NCI-H1694 treated with DMSO at 0.1 percent for 48 hours (cell line): ENCODE results near the gene TJP2.
"Not testable (repeated sequence)": the region's sequence is repeated elsewhere in the genome, so short reads cannot be mapped to it uniquely, and the experiment has no call there.

Experiments
- DNase-seq: peaks from one replicate; lab custom pipeline; 2025; lab: John Stamatoyannopoulos, UW

Gene TJP2

DNA sequence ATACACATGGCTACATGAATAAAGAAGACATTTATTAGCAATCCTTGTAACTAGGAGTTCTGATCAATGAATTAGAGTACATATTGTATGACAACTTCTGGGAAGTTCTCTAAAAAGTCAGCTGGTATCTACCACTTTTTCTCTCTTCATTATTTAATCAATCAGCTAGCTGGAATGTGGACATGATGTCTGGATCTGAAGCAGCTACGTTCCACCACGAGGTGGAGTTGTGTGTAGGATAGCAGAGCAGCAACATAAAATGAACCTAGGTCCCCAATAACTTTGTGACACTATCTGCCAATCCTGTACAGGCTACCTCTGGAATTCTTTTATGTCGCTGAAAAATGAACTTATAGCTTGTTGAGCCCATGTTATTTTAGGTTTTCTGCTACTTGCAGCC is 118.0 kb downstream of the TJP2 start:
- no peak for DNase-seq

DNA sequence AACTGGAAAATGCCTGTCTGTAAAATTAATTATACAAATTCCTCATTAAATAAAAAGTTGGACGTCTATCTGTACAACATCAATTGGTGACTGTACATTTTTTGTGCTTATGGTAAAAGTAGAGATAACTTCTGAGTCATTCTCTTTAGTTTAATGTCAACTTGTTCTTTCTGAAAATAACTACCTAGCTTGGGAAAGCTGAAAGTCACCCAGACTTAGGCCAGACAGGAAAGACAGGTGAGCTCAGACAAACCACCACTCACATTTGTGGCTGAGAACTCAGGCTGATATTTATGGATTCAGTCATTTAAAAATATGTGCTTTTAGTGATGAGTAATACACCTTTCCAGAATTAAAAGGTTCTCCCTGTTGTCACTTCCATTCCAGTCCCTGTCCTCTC is 119.1 kb downstream of the TJP2 start:
- DNase-seq = no peak

DNA sequence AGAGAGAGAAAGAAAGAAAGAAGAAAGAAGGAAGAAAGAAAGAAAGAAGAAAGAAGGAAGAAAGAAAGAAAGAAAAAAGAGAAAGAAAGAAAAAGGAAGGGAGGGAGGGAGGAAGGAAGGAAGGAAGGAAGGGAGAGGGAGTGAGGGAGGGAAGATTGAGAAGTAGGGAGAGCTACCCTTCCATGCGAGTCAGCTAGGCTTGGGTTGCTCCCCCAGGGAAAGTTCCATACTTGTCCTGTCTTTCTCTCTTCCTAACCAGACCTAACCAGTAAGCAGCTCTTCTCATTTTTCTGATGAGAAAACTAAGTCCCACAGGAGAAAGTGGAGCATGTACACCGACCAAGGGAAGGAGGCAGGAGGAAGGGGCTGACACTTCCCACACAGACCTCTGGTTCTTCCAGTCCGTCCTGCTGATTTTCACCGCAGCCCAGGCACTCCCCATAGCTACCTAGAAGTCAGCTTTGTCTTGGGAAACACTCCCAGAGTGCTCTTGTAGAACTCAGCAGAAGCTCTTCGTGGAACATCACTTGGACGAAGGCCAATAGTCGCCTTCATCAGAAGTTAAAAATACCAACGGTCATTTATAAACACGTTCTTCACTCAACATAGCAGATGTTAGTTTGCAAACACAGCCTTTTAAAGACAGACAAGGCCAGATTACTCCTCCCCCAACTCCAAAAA is 121.9 kb downstream of the TJP2 start:
- DNase-seq = no peak

DNA sequence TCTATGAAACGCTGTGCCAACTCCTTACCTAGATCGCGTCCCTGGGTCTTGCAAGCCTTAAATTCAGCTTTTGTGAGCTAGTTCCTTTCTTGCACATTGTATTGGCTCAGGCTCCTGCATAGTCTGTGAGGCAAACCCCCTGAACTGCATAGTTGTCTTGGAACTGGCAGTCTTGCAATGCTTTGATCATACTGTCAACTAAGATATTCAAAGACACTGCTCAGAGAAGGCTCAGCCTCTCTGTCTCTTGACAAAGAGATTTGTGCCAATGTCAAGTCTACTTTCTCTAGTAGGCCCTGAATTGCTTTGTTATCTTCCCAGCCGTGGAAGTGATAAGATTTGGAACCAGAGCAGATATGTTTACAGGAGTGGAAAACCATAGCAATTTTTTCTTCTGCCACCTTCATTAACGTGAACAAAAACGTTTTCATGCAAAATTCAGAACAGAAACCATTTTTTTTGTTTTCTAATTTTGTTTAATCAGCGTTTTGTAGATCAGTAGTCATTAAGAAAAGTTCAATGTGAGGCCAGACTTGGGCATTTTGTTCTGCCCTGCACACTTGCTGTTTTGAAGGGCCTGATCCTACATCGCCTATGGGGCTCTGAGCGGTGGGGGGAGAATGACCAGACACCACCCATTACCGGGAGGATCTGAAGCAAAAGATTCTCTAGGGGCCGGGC is 123.4 kb downstream of the TJP2 start:
- no peak for DNase-seq

DNA sequence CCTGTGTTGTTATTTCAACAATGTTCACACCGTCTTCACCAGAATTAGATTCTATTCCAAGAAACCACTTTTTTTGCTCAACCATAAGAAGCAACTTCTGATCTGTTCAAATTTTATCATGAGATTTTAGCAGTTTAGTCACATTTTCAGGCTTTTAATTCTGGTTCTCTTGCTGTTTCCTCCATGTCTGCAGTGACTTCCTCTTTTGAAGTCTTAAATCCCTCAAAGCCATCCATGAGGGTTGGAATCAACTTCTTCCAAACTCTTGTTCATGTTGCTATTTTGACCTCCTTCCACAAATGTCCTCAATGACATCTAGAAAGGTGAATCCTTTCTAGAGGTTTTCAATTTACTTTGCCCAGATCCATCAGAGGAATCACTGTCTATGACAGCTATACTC is 125.2 kb downstream of the TJP2 start:
- no peak for DNase-seq

DNA sequence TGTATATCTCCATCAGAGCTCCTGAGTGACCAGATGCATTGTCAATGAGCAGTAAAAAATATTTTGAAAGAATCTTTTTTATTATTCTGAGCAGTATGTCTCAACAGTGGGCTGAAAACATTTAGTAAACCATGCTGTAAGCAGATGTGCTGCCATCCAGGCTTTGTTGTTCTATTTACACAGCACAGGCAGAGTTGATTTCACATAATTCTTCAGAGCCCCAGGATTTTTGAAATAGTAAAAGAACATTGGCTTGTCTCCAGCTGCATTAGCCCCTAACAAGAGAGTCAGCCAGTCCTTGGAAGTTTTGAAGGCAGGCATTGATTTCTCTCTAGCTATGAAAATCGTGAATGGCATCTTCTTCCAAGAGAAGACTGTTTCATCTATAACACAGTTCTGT is 125.7 kb downstream of the TJP2 start:
- DNase-seq = no peak

DNA sequence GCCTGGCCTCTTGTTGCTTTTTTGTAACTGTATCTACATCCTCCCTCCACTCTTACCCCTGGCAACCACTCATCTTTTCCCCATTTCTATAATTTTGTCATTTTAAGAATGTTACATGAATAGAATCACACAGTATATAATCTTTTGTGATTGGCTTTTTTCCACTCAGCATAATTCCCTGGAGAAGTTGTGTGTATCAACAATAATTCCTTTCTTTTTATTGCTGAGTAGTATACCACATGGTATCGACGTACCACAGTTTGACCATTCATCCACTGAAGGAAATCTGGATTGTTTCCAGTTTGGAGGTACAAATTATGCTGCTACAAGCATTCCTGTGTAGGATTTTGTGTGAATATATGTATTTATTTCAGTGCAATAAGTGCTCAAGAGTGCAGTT is 129.3 kb downstream of the TJP2 start:
- DNase-seq = no peak

DNA sequence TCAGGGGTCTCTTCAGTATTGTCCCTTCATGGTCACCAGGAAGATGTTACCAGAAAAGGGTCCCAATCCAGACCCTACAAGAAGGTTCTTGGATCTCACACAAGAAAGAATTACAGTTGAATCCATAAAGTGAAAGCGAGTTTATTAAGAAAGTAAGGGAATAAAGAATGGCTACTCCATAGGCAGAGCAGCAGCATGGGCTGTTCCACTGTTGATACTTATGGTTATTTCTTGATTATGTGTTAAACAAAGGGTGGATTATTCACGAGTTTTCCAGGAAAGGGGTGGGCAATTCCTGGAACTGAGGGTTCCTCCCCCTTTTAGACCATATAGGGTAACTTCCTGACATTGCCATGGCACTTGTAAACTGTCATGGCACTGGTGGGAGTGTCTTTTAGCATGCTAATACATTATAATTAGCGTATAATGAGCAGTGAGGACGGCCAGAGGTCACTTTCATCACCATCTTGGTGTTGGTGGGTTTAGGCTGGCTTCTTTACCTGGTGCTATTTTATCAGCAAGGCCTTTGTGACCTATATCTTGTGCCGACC is 132.9 kb downstream of the TJP2 start:
- not testable (repeated sequence) for DNase-seq

DNA sequence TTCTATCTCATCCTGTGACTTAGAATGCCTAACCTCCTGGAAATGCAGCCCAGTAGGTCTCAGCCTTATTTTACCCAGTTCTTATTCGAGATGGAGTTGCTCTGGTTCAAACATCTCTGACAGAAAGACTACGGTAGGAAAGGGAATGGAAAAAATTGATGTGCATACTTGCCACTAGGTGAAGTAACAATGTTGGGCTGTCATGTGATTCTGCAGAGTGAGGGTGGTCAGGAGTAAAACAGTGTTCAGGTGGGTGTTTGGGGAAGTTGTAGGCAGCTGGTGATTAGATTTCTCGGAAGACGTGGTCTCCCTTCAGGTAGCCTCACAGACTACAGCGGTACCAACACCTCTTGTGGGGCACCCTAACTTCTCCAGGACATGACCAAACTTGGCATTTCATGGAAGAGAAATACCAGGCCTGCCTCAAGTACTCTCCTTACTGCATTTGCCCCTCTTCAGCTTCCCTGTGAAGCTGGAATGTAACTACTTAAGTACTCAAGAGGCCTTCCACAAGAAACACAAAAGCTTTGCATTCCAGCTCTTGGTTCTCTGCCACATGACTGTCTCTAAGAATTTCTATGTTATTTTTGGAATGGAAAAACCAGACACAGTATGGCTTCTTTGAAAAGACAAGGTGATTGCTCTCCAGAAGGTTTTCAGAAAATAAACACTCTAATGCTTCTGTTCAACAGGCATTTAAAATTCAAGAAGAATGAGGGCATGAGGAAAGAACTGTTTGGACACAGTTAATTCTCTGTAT is 133.5 kb downstream of the TJP2 start:
- no peak for DNase-seq

DNA sequence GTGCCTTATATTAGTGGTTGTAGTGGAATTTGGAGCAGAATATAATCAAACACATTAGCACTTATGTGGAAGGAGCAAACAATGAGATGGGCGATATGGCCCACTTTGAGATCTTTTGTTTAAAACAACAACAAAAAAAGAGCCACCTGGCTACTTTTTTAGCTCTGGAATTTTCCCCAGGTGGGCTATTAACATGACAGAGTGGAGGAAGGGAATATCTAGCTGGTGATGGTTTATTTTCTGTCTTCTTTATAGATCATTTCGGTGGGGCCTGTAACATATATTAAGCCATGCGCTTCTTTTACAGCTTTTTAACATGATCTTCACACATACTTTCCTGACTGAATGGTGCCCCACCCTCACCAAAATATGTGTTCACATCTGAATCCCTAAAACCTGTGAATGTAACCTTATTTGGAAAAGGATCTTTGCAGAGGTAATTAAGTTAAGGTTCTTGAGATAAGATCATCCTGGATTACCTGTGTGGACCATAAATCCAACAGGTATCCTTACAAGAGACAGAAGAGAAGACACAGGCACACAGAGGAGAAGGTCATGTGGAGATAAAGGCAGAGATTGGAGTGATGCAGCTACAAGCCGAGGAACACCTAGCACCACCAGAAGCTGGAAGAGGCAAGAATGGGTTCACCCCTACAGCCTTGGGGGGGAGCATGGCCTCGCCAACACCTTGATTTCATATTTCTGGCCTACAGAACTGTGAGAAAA is 134.3 kb downstream of the TJP2 start:
- no peak for DNase-seq

DNA sequence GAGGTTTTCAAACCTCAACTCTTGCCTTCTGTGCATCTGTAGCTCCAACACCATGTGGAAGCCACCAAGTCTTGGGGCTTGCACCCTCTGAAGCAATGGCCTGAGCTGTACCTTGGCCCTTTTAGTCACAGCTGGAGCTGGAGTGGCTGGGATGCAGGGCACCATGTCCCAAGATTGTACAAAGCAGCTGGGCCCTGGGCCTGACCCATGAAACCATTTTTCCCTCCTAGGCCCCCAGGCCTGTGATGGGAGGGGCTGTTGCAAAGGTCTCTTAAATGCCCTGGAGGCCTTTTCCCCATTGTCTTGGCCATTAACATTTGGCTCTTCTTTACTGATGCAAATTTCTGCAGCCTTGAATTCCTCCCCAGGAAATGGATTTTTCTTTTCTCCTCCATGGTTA is 139.1 kb downstream of the TJP2 start:
- no peak for DNase-seq

DNA sequence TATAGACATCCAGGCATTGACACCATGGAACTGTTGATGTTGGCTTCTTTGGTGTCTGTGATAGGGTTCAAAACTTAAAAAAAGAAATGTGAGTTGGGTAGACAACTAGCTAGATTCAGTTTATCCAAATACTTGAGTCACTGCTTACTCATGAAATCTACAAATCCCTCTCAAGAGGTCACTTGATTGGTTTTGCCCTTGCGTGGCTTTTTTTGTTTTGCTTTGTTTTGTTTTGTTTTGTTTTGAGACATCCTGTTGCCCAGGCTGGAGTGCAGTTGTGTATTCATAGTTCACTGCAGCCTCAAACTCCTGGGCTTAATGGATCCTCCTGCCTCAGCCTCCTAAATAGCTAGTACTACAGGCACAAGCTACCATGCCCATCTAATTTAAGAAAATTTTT is 140.5 kb downstream of the TJP2 start:
- DNase-seq = no peak

DNA sequence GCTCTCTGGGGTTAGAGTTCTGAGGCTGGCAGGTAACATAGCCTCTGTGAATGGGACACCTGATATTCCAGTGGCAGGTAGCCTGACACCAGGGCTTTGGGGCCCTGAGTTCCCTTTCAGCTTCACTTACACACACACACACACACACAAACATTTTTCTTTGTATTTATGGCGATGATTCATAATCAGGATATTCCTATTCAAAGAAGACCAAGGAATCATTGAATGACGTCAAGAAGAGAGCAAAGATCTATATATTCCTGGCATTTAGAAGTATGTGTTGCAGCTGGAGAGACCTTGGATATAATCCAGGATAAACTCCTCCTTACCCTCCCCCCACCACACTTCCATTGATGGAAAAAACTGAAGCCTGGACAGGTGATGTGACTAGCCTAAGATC is 143.0 kb downstream of the TJP2 start:
- DNase-seq = no peak

DNA sequence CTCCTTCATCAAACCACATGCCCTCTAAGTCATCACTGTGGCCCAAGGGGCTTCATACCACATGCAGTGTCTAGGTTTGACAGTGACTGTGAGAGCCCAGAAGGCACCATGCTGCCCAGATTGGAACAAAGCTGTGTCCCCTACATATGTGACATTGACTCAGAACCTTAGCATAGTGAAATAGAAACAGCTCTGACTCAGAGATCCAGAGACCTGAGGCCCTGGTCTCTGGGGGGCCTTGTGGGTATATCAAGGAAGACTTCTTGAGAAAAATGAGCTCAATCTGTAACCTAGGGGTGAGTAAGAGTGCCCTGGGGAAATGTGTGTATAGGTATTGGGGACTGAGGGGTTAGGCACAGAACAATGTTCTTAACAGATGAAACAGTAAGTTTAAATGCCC is 143.8 kb downstream of the TJP2 start:
- no peak for DNase-seq

DNA sequence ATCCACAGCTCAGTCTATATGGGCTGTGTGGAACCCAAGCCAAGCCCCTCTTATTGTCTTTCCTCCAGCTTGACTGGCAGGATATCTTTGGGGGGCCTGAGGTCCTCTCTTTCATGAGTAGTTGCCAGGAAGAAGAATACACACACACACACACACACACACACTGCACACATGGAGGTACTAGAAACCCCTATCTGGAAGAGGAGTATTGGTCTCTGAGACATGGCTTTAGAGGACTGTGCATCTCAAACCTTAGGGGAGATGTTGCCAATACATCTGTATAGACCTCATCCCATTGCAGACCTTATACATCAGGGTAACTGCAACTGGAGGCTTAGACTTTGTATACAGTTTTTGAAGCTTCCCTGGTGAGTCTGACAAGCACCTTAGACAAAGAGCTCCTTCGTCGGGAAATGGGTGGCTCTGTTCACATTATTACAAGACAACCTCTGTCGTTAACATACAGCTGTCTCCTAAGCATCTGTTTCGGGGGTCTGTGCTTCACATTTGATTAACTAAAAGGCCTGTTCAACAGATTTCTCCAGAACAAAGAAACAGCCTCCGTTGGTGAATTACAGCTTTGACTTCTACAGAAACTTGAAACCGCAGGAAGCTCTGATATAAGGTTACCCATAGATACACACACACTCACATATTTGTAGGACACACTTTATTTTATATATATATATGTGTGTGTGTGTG is 145.4 kb downstream of the TJP2 start:
- DNase-seq = no peak

DNA sequence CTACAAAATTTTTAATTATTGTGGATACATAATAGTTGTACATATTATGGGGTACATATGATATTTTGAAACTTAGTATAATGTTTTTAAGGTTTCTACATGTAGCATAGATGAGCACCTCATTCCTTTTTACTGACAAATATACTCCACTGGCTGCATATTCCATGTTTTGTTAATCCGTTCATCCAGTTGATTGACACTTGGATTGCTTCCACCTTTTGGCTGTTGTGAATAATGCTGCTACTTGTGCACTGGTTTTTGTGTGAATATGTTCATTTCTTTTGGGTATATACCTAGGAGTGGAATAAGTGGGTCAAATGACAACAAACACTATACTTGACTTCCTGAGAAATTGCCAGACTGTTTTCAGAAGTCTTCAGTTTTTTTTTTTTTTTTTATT is 148.2 kb downstream of the TJP2 start:
- DNase-seq = no peak

DNA sequence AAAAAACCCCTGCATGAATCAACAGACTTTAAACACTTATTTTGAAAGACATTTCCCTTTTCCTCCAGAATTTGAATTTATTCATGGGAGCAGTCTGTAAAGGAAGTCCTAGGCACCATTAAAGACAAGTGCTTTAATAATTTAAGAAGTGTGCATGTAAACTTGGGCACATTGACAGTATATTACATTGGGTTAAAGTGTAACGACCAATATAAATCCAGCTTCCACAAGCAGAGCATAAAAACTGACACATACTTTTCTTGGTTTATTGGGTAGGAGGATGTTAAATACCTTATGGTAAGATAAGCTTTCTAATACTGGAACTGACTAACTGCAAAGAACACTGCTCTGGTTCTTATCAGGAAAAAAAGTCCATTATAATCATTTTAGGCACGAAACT is 149.8 kb downstream of the TJP2 start:
- no peak for DNase-seq
